B cell (primary cell): ENCODE data around the gene ERRFI1.

Source experiments
- CTCF ChIP-seq: fragments of 200-600 bp; IDR thresholded peaks from one replicate; pipeline ENCODE4 v1.8.0; 2022; ENCODE audit warnings: antibody characterized with exemption, mild to moderate bottlenecking
- EZH2 ChIP-seq: IDR thresholded peaks from 2 replicates; pipeline ENCODE4 v1.6.1; 2012; ENCODE audit warnings: borderline replicate concordance, low read depth, mild to moderate bottlenecking, moderate library complexity, low read length; ENCODE audit not compliant: insufficient read depth, poor library complexity, severe bottlenecking

GRCh38 chr1:7975212-7975865 is 50.8 kb downstream of the ERRFI1 start:
- TF ChIP-seq CTCF (peak; percentile 68), EZH2 (no peak)
